CD4-positive, alpha-beta T cell treated with Interleukin-6 for 4 hours (primary cell): ENCODE data around the gene SLC25A24.

Experiments used
- DNase-seq: peaks from one replicate; pipeline ENCODE4 v3.0.0-alpha.2; 2020; ENCODE audit warnings: mixed read lengths

Gene SLC25A24

GRCh38 chr1:108089477-108089876 is 110.7 kb downstream of the SLC25A24 start:
- DNase-seq, result no peak

GRCh38 chr1:108085628-108086027 is 114.5 kb downstream of the SLC25A24 start:
- no peak for DNase-seq

- DNase-seq, result no peak
Observed at GRCh38 chr1:108084866-108085477, 115.2 kb downstream of the SLC25A24 start.
